ENCODE measurements around the gene HECW1. TPM values are rescaled to one million over a fixed set of nuclear protein-coding genes. Genes with fewer than 3 reads are reported as not detected.

HECW1 gene
- total RNA-seq, 1 donor from 2014 or later: 0.15 TPM

- no peak overlapping the region for H3K4me3 Mint-ChIP-seq (ENCODE audit: unreplicated experiment)
- no peaks in the 10 kb centered on the region for H3K9me3 Mint-ChIP-seq (ENCODE audit: unreplicated experiment)
- H3K36me3 Mint-ChIP-seq (ENCODE audit: low read depth, unreplicated experiment): no peaks in the 10 kb centered on the region
- H3K27me3 Mint-ChIP-seq (ENCODE audit: unreplicated experiment): no peaks in the 10 kb centered on the region
- H3K27ac Mint-ChIP-seq (ENCODE audit: unreplicated experiment): no peak overlapping the region
- DNase-seq (ENCODE audit: low spot score): no peak
- TF ChIP-seq, protein P1, sequence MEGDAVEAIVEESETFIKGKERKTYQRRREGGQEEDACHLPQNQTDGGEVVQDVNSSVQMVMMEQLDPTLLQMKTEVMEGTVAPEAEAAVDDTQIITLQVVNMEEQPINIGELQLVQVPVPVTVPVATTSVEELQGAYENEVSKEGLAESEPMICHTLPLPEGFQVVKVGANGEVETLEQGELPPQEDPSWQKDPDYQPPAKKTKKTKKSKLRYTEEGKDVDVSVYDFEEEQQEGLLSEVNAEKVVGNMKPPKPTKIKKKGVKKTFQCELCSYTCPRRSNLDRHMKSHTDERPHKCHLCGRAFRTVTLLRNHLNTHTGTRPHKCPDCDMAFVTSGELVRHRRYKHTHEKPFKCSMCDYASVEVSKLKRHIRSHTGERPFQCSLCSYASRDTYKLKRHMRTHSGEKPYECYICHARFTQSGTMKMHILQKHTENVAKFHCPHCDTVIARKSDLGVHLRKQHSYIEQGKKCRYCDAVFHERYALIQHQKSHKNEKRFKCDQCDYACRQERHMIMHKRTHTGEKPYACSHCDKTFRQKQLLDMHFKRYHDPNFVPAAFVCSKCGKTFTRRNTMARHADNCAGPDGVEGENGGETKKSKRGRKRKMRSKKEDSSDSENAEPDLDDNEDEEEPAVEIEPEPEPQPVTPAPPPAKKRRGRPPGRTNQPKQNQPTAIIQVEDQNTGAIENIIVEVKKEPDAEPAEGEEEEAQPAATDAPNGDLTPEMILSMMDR (IDR thresholded peaks at IDR 0.05; ENCODE audit: unreplicated experiment): no peak
- no peaks in the 10 kb centered on the region for H3K4me1 Mint-ChIP-seq (ENCODE audit: unreplicated experiment)
Observed at GRCh38 chr7:43164757-43165156, 52.3 kb downstream of the HECW1 start.

DNA sequence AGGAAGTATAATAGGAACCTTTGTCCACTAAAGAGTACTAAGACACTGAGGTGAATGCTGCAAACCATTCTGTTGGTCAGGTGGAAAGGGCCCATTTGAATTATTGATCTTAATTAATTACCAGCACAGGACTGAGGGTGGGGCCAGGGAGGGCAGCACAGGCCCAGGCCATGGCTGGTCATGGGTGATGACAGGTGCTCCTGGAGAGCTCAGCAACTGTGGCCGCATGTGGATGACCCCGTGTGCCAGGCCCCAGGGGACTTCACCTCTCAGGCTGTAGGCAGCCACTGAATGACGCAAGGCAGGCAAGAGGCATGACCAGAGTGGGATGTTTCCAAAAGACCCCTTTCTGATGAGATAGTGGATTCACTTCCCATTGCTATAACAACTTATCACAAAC is 54.2 kb downstream of the HECW1 start:
- no peak overlapping the region for H3K4me3 Mint-ChIP-seq (ENCODE audit: unreplicated experiment)
- TF ChIP-seq, protein P1 (IDR thresholded peaks at IDR 0.05; ENCODE audit: unreplicated experiment): no peak
- no peaks in the 10 kb centered on the region for H3K9me3 Mint-ChIP-seq (ENCODE audit: unreplicated experiment)

DNA sequence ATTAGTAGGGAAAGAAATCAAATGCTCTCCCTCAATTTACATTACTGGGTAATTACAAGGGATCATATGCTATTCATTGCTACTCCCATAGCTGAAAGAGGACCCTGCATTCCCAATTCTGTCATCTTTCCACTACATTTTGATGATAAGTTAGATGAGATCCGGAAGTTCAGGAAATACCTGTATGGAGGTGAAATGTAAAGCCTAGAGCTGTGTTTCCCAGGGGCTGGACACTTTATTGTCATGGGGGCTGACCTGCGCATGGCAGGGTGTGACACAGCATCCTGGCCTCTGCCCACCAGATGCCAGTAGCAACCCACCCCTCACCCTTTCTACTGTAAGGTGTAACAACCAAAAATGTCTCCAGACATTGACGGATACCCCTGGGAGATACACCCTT is 56.6 kb downstream of the HECW1 start:
- H3K27ac Mint-ChIP-seq (ENCODE audit: unreplicated experiment): no peak overlapping the region
- TF ChIP-seq, protein P1 (IDR thresholded peaks at IDR 0.05; ENCODE audit: unreplicated experiment): no peak
- H3K4me3 Mint-ChIP-seq (ENCODE audit: unreplicated experiment): no peak overlapping the region
- DNase-seq (ENCODE audit: low spot score): no peak
- H3K36me3 Mint-ChIP-seq (ENCODE audit: low read depth, unreplicated experiment): no peaks in the 10 kb centered on the region
- no peaks in the 10 kb centered on the region for H3K9me3 Mint-ChIP-seq (ENCODE audit: unreplicated experiment)
- no peaks in the 10 kb centered on the region for H3K27me3 Mint-ChIP-seq (ENCODE audit: unreplicated experiment)
- H3K4me1 Mint-ChIP-seq (ENCODE audit: unreplicated experiment): peaks cover 10% of the 10 kb centered on the region

More for the DNA sequence above, 54.2 kb downstream of the HECW1 start:
- H3K27ac Mint-ChIP-seq (ENCODE audit: unreplicated experiment): no peak overlapping the region
- DNase-seq (ENCODE audit: low spot score): no peak
- no peaks in the 10 kb centered on the region for H3K27me3 Mint-ChIP-seq (ENCODE audit: unreplicated experiment)
- H3K4me1 Mint-ChIP-seq (ENCODE audit: unreplicated experiment): peaks cover 10% of the 10 kb centered on the region
- H3K36me3 Mint-ChIP-seq (ENCODE audit: low read depth, unreplicated experiment): no peaks in the 10 kb centered on the region

DNA sequence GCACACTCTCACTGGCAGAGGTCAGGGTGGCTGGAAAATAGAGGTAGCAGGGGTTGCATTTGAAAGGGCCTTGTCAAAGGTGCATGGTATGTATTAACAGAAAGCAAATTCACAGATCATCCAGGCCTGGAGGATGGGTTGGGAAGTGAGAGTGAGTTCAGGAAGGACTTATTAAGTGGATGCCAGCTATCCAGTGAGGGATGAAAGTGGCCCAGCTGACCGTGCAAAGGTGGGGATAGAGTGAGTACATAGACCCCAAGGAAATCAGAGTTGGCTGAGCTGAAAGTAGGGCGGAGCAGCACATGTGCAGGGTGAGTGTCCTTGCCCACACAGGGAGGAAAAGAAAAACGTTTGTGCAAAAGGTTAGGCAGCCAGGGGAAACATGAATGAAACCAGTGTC is 58.1 kb downstream of the HECW1 start:
- Mint-ChIP-seq H3K36me3 (ENCODE audit: low read depth, unreplicated experiment) (no peaks in the 10 kb centered on the region), H3K9me3 (ENCODE audit: unreplicated experiment) (no peaks in the 10 kb centered on the region), H3K27me3 (ENCODE audit: unreplicated experiment) (no peaks in the 10 kb centered on the region), H3K4me1 (ENCODE audit: unreplicated experiment) (peaks cover 10% of the 10 kb centered on the region), H3K27ac (ENCODE audit: unreplicated experiment) (no peak overlapping the region), H3K4me3 (ENCODE audit: unreplicated experiment) (no peak overlapping the region)
- no peak for DNase-seq (ENCODE audit: low spot score)
- TF ChIP-seq, protein P1 (IDR thresholded peaks at IDR 0.05; ENCODE audit: unreplicated experiment): no peak

DNA sequence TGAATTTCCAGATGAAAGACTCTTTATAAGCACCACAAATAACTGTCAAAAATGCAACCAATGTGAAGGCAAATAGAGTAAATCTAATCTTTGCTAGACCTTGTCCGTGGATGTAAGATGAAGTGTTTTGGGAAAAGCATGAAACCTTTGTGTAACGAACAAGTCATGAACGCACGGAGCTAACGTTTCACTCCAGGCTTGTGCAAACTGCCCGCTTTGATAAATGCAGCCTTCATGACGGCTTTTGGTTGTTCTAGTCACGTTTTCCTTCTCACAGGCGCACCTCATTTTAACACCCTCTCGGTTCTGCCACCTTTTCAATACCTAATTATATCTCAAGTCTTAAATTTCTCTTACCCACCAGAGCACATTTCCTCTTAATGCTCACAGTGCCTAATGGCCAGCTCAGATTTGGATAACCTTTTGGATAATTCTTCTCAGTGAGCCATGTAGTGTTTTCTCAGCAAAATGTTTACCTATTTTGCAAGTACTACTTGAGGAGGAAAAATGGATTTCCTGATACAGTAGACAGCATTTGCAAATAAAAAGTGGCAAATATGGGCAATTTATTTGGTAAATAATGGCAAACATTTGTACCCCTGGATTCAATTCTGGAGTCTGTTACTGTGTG is 63.2 kb downstream of the HECW1 start:
- Mint-ChIP-seq H3K9me3 (ENCODE audit: unreplicated experiment) (no peaks in the 10 kb centered on the region), H3K4me1 (ENCODE audit: unreplicated experiment) (peaks cover 5% of the 10 kb centered on the region), H3K27me3 (ENCODE audit: unreplicated experiment) (peaks cover 2% of the 10 kb centered on the region), H3K36me3 (ENCODE audit: low read depth, unreplicated experiment) (no peaks in the 10 kb centered on the region), H3K4me3 (ENCODE audit: unreplicated experiment) (no peak overlapping the region), H3K27ac (ENCODE audit: unreplicated experiment) (no peak overlapping the region)
- DNase-seq (ENCODE audit: low spot score): no peak
- TF ChIP-seq, protein P1 (IDR thresholded peaks at IDR 0.05; ENCODE audit: unreplicated experiment): no peak
